Gastrocnemius medialis (tissue), 4 donors: ENCODE data around the gene VPS16. TPM values are rescaled to one million over a fixed set of nuclear protein-coding genes. Genes with fewer than 3 reads are reported as not detected.

ENCODE experiments used
- ATAC-seq, 2 donors: fragments of 150-250 bp; one replicate each; pipeline ENCODE4 v1.9.1; 2016
- DNase-seq, 2 donors: peaks; one replicate each; pipeline ENCODE4 v3.0.0-alpha.2; 2019
- H3K27ac ChIP-seq, 4 donors: fragments of 200-600 bp; sonication (generic); 1 replicate in 1 of 4; 2 replicates in 3 of 4; pipeline ENCODE4 v1.5.1; 2016 to 2018; ENCODE audit warnings: mild to moderate bottlenecking in 2 of 4, moderate library complexity in 1 of 4
- H3K27me3 ChIP-seq, 3 donors: fragments of 200-600 bp; sonication (generic) in 2 of 3; 1 replicate in 1 of 3; 2 replicates in 2 of 3; pipeline versions ENCODE4 v1.5.1 to v1.6.0; 2016 to 2019; ENCODE audit warnings: mild to moderate bottlenecking in 1 of 3, moderate library complexity in 1 of 3
- H3K36me3 ChIP-seq, 2 donors: fragments of 200-600 bp; sonication (generic) in 1 of 2; one replicate each; pipeline ENCODE4 v1.5.1; 2017 to 2018
- H3K4me1 ChIP-seq, 2 donors: fragments of 200-600 bp; sonication (generic) in 1 of 2; one replicate each; pipeline ENCODE4 v1.5.1; 2016 to 2017; ENCODE audit warnings: mild to moderate bottlenecking in 2 of 2
- H3K4me3 ChIP-seq, 4 donors: fragments of 200-600 bp; sonication (generic) in 3 of 4; 1 replicate in 1 of 4; 2 replicates in 3 of 4; pipeline ENCODE4 v1.5.1; 2016 to 2019; ENCODE audit warnings: mild to moderate bottlenecking in 2 of 4
- H3K9me3 ChIP-seq, 3 donors: fragments of 200-600 bp; sonication (generic) in 2 of 3; 1 replicate in 1 of 3; 2 replicates in 2 of 3; pipeline ENCODE4 v1.5.1; 2016 to 2019
- POLR2A ChIP-seq, 2 donors: fragments of 450-650 bp; IDR thresholded peaks; one replicate each; pipeline ENCODE4 v1.6.1; 2017; ENCODE audit warnings: antibody characterized with exemption in 2 of 2, mild to moderate bottlenecking in 2 of 2, moderate library complexity in 2 of 2
- in situ Hi-C, 4 donors: fragments of 200-750 bp; cut with MboI; loops; one replicate each; pipeline versions ENCODE4 v1.15.0 to v1.8.0; 2017; ENCODE audit warnings: low sequenced_read_pairs in 4 of 4
- intact Hi-C: fragments of 100-400 bp; cut with DNase I; formaldehyde crosslinking; loops from one replicate; pipeline ENCODE4 v1.15.1; 2023; ENCODE audit warnings: low total_unique reads
- total RNA-seq, 4 donors: library from RNA; depleted of rRNA; stranded (reverse); fragments of >200 nt; gene quantifications; one replicate each; pipeline versions ENCODE4 v1.1.0 to v1.2.3, GENCODE V29; 2016
- TF ChIP-seq, protein P1 (sequence below), 5 experiments: fragments of 450-650 bp in 3 of 5; fragments of 200-600 bp in 2 of 5; sonication (generic) in 2 of 5; IDR thresholded peaks in 4 of 5; conservative IDR thresholded peaks in 1 of 5; 1 replicate in 4 of 5; 2 replicates in 1 of 5; pipeline ENCODE4 v1.5.1; 2016 to 2019; ENCODE audit warnings: antibody characterized with exemption in 5 of 5, mild to moderate bottlenecking in 3 of 5, moderate library complexity in 3 of 5

The VPS16 gene
- total RNA-seq, 4 donors from 2014 or later, result 17.3 to 26.4 (median 21.6) TPM

- peaks cover under 1 to 15% (median 11%) of the 10 kb centered on the region in 3 donors for H3K27me3 ChIP-seq
- intact Hi-C loops (no loop called here), in situ Hi-C loops (no loop called here)
Observed at GRCh38 chr20:2814076-2814475, 26.5 kb upstream of the VPS16 start.

DNA sequence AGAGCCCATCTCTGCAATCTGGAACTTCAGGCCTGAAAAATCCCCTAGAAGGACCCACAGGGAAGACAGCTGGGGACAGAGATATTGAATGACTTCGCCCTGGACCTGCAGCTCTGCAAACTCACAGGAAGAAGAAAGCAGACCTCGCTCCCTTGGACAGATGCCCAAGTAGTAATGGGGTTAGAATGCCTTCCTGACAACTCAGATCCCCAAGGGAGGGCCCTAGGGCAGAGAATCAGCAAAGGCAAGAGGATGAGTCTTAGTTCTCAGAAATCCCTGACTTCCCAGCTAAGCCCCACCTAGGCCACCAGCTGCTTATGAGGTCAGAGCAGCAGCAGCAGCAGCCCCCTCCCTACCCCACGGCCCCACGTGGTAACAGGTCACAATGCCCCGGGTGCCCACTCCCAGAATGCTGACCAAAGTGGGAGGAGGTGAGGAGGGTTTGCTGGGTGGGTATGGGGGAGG, 25.9 kb upstream of the VPS16 start, which contains the start of gene C20orf141:
Gene C20orf141 (plus strand): TSS at position 401 of the 465 bp plus-strand sequence. CDS start 198 bp downstream, outside the sequence.
- H3K4me1 ChIP-seq, result no peaks in the 10 kb centered on the region
- intact Hi-C loops, result no loop called here
- in situ Hi-C loops, result no loop called here
- peak; percentile 19 to 59 for DNase-seq
- peaks cover 0 to 5% (median 0%) of the 10 kb centered on the region in 3 donors for H3K9me3 ChIP-seq
- ATAC-seq, result peak; percentile 29 to 58
- no peaks in the 10 kb centered on the region for H3K36me3 ChIP-seq
- H3K27ac ChIP-seq, result no peak within 1 kb of the TSS
- TF ChIP-seq, protein P1, sequence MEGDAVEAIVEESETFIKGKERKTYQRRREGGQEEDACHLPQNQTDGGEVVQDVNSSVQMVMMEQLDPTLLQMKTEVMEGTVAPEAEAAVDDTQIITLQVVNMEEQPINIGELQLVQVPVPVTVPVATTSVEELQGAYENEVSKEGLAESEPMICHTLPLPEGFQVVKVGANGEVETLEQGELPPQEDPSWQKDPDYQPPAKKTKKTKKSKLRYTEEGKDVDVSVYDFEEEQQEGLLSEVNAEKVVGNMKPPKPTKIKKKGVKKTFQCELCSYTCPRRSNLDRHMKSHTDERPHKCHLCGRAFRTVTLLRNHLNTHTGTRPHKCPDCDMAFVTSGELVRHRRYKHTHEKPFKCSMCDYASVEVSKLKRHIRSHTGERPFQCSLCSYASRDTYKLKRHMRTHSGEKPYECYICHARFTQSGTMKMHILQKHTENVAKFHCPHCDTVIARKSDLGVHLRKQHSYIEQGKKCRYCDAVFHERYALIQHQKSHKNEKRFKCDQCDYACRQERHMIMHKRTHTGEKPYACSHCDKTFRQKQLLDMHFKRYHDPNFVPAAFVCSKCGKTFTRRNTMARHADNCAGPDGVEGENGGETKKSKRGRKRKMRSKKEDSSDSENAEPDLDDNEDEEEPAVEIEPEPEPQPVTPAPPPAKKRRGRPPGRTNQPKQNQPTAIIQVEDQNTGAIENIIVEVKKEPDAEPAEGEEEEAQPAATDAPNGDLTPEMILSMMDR (IDR thresholded peaks at IDR 0.05 in 4 of 5, conservative IDR thresholded peaks at IDR 0.05 in 1 of 5), result no peak
- no peak for TF ChIP-seq POLR2A (IDR thresholded peaks at IDR 0.05)
- no peak within 1 kb of the TSS for H3K4me3 ChIP-seq
- peaks cover under 1 to 20% (median 13%) of the 10 kb centered on the region in 3 donors for H3K27me3 ChIP-seq

More at GRCh38 chr20:2814076-2814475, 26.5 kb upstream of the VPS16 start:
- H3K4me3 ChIP-seq, result no peak overlapping the region
- no peaks in the 10 kb centered on the region for H3K36me3 ChIP-seq
- DNase-seq (no peak), ATAC-seq (no peak)
- H3K9me3 ChIP-seq, result peaks cover 0 to 5% (median 0%) of the 10 kb centered on the region in 3 donors
- H3K4me1 ChIP-seq, result no peaks in the 10 kb centered on the region
- TF ChIP-seq POLR2A (IDR thresholded peaks at IDR 0.05), result no peak
- no peak overlapping the region for H3K27ac ChIP-seq

DNA sequence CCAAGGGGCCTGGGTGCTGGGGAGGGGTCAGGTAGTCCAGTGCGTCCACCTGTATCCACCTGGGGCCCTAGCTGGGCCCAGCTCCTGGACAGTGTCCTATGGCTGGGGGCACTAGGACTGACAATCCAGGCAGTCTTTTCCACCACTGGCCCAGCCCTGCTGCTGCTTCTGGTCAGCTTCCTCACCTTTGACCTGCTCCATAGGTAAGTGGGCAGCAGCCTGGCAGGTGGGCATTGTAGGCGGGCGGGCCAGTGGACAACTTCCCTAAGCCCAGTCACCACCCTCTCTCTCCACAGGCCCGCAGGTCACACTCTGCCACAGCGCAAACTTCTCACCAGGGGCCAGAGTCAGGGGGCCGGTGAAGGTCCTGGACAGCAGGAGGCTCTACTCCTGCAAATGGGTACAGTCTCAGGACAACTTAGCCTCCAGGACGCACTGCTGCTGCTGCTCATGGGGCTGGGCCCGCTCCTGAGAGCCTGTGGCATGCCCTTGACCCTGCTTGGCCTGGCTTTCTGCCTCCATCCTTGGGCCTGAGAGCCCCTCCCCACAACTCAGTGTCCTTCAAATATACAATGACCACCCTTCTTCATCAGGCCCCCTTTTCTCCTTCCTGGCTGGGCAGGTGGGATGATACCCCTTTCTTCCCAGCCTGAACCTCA, 25.2 kb upstream of the VPS16 start:
- ATAC-seq (no peak), DNase-seq (no peak)
- H3K4me1 ChIP-seq, result no peaks in the 10 kb centered on the region
- in situ Hi-C loops, result no loop called here
- no peak for TF ChIP-seq POLR2A (IDR thresholded peaks at IDR 0.05)
- TF ChIP-seq, protein P1 (IDR thresholded peaks at IDR 0.05 in 4 of 5, conservative IDR thresholded peaks at IDR 0.05 in 1 of 5), result no peak
- intact Hi-C loops, result no loop called here
- peaks cover 8 to 23% (median 18%) of the 10 kb centered on the region in 3 donors for H3K27me3 ChIP-seq
- no peaks in the 10 kb centered on the region for H3K36me3 ChIP-seq
- H3K4me3 ChIP-seq, result no peak overlapping the region
- no peak overlapping the region for H3K27ac ChIP-seq
- H3K9me3 ChIP-seq, result peaks cover 0 to 5% (median 0%) of the 10 kb centered on the region in 3 donors

DNA sequence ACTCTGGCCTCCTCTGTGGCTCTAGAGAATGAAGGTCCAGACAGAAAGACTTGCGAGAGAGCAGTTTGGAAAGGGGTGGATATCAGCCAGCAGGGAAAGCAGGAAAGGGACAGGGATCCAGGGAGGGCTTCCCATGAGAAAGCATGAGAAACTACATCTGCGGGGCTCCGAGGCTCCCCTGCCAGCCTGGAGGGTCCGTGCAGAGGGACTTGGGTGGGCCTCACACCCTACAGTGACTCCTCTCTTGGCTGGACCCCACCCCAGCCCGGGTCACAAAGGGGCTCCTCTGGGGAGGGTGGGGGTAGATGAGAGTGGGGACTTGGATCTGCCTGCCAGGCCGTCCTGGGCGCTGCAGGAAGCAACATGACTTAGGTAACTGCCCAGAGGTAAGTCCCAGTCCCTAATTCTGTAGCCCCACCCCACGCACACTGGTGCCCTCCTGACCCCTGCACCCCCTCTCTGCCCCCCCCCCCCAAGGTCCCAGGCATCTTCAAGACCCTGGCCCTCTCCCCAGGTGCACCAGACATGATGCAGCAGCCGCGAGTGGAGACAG, 24.4 kb upstream of the VPS16 start, which contains the start of gene TMEM239:
Gene TMEM239 (plus strand): TSS at position 335 of the 553 bp plus-strand sequence. CDS start 191 bp downstream, at position 526.
- DNase-seq (no peak), ATAC-seq (no peak)
- Histone ChIP-seq H3K9me3 (peaks cover 0 to 5% (median 0%) of the 10 kb centered on the region in 3 donors), H3K27ac (no peak within 1 kb of the TSS), H3K4me3 (no peak within 1 kb of the TSS), H3K4me1 (no peaks in the 10 kb centered on the region), H3K36me3 (no peaks in the 10 kb centered on the region), H3K27me3 (peaks cover 16 to 29% (median 25%) of the 10 kb centered on the region in 3 donors)
- intact Hi-C loops (no loop called here), in situ Hi-C loops (no loop called here)
- TF ChIP-seq, protein P1 (IDR thresholded peaks at IDR 0.05 in 4 of 5, conservative IDR thresholded peaks at IDR 0.05 in 1 of 5), result no peak
- TF ChIP-seq POLR2A (IDR thresholded peaks at IDR 0.05), result no peak
